IPS DF 4.7 (cell line): ENCODE measurements around the gene SLC3A2.
A peak's percentile ranks its signal among the peaks of the same experiment; 100 is the strongest.
"Not testable (repeated sequence)": the region's sequence is repeated elsewhere in the genome, so short reads cannot be mapped to it uniquely, and the experiment has no call there.

Experiments
- DNase-seq: peaks from one replicate; pipeline ENCODE4 v3.0.0-alpha.2; 2013; ENCODE audit warnings: low spot score; ENCODE audit errors: extremely low read depth

SLC3A2 gene

DNA sequence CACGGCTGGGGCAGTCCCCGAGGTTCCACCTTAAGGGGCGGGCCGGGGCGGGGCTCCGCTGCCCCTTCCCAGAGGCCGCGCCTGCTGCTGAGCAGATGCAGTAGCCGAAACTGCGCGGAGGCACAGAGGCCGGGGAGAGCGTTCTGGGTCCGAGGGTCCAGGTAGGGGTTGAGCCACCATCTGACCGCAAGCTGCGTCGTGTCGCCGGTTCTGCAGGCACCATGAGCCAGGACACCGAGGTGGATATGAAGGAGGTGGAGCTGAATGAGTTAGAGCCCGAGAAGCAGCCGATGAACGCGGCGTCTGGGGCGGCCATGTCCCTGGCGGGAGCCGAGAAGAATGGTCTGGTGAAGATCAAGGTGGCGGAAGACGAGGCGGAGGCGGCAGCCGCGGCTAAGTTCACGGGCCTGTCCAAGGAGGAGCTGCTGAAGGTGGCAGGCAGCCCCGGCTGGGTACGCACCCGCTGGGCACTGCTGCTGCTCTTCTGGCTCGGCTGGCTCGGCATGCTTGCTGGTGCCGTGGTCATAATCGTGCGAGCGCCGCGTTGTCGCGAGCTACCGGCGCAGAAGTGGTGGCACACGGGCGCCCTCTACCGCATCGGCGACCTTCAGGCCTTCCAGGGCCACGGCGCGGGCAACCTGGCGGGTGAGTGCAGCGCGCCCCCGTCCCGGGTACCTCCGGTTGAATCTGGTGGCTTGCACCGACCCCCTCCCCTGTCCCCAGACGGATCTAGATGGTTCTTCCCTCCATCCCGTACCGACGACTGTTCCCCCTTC is at the start of gene SLC3A2:
SLC3A2 (plus strand) TSS at position 94 of the 776 bp plus-strand sequence; CDS start at position 222, 128 bp downstream.
- no peak for DNase-seq

- DNase-seq: no peak
Observed at GRCh38 chr11:62830904-62831519, 49.7 kb upstream of the SLC3A2 start.

- peak; percentile 89 for DNase-seq
Observed at GRCh38 chr11:62831520-62832335, 49.0 kb upstream of the SLC3A2 start, which contains the start of gene STX5. Gene STX5 (minus strand): TSS chr11:62832051. CDS start chr11:62831243, 808 bp downstream.

DNA sequence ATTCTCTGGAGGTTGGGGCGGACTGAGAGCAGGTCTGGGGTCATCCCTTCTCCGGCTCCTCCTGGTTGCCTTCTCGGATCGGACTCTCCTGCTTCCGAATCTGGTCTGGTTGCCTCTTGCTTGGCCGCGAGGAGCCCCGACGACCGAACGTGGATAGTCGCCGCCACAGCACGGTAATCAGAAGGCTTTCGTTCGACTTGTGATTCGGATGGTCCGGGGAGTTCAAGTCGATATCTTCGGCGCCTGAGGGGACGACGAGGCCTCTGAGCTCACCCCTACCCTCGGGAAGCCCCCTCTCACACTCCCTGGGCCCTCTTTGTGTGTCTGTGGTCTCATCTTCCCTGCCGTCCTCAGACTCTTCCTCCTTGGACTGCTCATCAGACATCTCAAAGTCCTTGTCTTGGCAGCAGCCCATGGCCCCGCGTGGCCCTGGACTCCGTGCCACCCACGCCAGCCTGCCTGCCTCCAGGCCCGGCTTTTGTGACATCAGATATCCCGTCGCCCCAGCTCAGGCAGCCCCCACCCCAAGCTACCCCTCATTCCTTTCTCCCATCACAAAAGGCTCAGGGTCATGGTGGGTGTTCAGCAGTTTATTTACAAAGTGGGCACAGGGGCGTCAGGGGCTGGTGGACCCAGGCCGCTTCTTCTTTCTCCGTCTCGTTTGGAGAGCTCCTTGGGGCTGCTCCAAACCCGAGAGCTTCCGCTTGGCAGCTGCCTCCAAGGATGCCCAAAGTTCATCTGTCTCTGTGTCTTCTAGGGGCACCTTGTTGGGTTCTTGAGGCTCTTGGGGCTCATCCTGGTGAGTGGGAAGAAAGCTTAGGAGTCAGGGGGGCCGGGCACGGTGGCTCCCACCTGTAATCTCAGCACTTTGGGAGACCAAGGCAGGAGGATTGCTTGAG is 48.1 kb upstream of the SLC3A2 start, which contains the start of gene TEX54:
TEX54 (minus strand) TSS at position 506 of the 899 bp plus-strand sequence.
- no peak for DNase-seq

GRCh38 chr11:62835336-62835735 is 45.4 kb upstream of the SLC3A2 start:
- no peak for DNase-seq

DNA sequence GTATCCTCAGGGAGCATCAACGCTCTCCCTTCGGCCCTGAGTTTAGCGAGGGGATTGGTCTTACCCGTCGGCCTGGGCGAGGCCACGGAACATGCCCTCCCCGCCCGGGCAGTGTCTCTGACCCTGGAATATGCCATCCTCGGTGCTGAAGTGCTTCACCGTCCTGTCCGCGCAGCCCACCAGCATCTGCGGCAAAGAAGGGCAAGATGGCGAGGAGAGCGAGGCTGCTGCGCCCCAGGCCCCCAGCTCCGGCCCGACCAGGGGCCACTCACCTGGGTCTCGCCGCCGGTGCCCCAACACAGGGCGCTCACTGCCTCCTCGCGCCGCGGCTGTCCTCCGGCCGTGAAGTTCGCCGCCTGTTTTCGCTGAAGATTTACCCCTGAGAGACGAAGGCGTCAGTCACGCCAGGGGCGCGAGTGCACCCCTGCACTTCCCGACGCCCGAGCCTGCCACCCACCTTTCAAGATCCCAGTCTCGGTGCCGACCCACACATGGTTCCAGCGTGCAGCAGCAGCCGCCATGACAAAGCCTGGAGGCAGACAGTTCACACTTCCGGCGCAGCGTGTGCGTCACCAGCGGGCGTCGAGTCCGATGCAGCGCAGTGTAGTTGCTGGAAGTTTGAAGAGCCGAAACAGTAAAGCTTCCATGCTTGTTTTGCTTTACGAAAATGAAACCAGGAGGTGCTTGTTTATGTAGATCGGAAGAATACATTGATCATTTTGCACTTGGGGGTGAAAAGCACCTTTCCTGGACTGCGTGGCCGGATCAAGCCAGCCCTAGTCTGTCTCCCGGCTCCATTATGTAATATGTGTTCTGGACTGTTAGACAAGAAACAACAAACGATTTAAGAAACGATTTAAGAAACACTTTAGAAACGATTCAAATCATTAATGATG is 41.4 kb upstream of the SLC3A2 start, which contains the start of gene WDR74:
WDR74 (minus strand) TSS at position 541 of the 896 bp plus-strand sequence; CDS start at position 521, 20 bp downstream.
- peak; percentile 74 for DNase-seq

GRCh38 chr11:62840721-62841360 is 39.9 kb upstream of the SLC3A2 start:
- DNase-seq: not testable (repeated sequence)

DNA sequence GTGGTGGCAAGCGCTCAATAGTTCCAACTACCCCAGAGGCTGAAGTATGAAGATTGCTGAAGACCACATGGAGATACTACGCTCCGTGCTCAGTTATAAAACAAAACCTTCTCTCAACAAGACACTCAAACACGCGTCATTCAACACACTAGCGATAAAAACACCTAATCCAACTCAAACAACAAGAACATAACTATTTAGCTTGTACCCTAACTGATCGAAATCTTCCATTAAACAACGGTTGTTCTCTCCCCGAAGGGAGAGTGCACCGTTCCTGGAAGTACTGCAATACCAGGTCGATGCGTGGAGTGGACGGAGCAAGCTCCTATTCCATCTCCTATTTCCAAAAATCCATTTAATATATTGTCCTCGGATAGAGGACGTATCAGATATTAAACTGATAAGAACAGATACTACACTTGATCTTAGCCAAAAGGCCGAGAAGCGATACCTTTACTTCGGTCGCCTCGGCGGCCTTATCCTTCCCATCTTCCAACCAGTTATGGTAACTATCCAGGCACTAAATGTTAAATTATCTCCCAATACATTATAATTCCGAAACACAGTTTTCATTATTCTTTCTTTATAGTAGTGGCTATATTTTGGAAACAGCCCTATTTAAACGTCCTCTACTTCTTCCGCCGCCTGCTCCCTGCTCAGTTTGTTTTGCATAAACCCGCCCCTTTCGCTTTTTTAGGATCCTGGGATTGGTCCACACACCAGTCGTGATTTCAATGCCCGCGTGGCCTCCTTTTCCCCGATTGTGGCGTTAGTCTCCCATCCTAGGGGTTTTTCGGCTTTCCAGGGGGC is 39.1 kb upstream of the SLC3A2 start:
- peak; percentile 99 for DNase-seq

- no peak for DNase-seq
Observed at GRCh38 chr11:62842171-62842741, 38.4 kb upstream of the SLC3A2 start.

DNA sequence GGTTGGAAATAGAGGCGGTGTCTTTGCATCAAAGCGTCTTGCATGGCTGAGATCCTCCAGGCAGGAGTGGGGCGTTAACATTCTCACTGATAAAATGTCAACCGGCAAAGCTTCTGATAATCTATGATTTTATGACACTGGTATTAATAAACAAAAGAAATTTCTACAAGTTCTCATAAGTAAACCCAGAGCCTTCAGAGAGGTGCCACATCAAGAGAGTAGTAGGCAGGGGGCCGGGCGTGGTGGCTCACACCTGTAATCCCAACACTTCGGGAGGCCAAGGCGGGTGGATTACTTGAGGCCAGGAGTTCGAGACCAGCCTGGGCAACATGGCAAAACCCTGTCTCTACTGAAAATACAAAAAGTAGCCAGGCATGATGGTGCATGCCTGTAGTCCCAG is 37.8 kb upstream of the SLC3A2 start:
- DNase-seq: not testable (repeated sequence)

DNA sequence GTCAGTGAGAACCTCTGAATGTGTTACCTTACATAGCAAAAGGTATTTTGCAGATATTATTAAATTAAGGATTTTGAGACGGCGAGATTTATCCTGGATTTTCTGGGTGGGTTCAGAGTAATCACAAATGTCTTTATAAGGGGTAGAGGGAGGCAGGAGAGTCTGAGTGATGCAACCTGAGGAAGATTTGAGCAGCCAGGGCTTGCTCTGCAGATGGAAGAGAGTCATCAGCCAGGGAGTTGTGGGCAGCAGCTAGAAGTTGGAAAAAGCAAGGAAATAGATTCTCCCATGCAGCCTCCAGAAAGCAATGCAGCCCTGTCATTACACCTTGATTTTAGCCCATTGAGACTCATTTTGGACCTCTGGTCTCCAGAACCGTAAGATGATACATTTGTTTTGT is 37.2 kb upstream of the SLC3A2 start:
- DNase-seq: no peak

DNA sequence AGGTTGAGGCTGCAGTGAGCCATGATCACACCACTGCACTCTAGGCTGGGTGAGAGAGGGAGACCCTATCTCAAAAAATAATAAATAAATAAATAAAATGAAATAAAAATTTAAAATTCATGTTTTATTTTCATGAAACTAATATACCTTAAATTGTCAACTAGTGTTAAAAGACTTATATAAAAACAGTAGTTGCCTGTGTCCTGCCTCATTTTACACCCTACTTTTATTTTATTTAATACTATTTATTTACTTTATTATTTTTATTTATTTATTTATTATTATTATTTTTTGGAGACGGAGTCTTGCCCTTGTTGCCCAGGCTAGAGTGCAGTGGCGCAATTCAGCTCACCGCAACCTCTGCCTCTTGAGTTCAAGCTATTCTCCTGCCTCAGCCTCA is 36.5 kb upstream of the SLC3A2 start:
- no peak for DNase-seq

DNA sequence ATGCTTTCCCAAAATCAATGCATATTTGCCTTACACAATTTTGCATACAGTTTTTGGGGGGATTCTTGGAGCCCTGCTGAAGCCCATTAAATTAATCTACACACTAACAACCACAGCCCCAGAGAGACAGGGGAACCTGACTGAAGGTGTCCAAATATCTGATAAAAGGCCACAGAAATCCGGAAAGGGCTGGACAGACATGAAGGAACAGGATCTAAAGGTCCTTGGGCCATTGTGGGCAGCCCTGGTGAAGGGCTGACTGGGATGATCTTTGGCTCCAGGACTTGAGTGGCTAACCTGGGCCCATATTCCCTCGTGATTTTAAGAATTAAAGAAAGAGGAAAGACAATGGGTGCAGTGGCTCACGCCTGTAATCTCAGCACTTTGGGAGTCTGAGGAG is 34.5 kb upstream of the SLC3A2 start:
- DNase-seq: no peak

GRCh38 chr11:62847767-62848314 is 32.9 kb upstream of the SLC3A2 start:
- no peak for DNase-seq

DNA sequence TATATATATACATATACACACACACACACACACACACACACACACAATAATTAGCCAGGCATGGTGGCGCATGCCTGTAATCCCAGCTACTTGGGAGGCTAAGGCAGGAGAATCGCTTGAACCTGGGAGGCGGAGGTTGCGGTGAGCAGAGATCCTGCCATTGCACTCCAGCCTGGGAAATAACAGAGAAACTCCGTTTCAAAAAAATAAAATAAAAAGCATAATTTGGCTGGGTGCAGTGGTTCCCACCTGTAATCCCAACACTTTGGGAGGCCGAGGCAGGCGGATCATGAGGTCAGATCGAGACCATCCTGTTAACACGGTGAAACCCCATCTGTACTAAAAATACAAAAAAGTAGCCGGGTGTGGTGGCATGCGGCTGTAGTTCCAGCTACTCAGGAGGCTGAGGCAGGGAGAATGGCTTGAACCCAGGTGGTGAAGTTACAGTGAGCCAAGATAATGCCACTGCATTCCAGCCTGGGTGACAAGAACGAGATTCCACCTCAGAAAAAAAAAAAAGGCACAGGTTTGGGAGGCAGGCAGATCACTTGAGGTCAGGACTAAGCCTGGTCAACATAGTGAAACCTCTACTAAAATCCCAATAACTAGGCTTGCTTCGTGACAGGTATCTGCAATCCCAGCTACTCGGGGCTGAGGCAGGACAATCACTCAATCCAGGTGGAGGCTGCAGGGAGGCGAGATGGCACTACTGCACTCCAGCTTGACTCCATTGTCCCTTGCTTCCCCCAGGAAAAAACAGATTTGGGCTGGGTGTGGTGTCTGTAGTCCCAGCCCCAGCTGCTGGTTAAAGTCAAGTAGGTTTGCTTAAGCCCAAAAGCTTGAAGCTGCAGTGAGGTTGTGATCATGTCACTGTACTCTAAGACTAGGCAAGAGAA is 29.5 kb upstream of the SLC3A2 start:
- DNase-seq: peak; percentile 68

- no peak for DNase-seq
Observed at GRCh38 chr11:62851807-62852522, 28.7 kb upstream of the SLC3A2 start.
